HG02759 (cell line): ENCODE measurements around the gene ZNF341.
"Not testable (repeated sequence)": the region's sequence is repeated elsewhere in the genome, so short reads cannot be mapped to it uniquely, and the experiment has no call there.

ENCODE experiments used
- ATAC-seq: cut with Tn5 transposase; IDR thresholded peaks from one replicate; pipeline ENCODE4 v1.9.1; 2021; ENCODE audit warnings: mild to moderate bottlenecking, moderate library complexity; ENCODE audit not compliant: unreplicated experiment

ZNF341 gene

GRCh38 chr20:33728463-33728862 lies 3.3 kb upstream of the ZNF341 start:
- ATAC-seq = no peak

- no peak for ATAC-seq
Measured at GRCh38 chr20:33729101-33729500, 2.7 kb upstream of the ZNF341 start.

DNA sequence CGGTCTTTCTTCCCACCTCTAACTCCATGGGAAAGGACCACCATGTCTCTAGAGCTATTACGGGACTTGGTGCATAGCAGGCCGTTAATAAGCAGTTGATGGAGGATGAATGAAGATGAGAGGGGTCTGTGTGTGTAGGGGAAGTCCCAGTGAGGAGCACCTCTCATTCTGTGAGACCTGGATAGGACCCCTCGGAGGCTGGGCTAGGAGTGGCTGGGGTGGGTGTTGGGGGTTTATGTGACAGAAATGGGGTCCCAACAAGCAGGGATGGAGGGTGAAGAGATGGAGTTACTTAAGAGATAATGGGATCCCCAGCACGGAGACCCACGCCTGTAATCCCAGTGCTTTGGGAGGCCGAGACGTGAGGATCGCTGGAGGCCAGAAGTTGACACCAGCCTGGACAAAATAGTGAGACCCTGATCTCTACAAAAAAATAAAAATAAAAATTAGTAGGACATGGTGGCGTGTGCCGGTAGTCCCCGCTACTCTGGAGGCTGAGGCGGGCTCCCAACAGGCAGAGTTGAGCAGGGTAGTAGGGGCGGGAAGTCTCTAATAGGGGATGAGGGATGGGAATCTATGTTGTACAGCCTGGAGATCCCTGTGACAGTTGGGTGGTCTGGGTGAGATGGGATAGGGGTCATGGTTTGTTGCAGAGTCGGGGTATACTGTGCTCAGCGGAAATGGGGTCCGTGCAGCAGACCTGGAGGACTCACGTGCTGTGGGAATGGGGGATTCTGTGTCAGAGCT lies 677 bp upstream of the ZNF341 start:
- ATAC-seq = no peak

DNA sequence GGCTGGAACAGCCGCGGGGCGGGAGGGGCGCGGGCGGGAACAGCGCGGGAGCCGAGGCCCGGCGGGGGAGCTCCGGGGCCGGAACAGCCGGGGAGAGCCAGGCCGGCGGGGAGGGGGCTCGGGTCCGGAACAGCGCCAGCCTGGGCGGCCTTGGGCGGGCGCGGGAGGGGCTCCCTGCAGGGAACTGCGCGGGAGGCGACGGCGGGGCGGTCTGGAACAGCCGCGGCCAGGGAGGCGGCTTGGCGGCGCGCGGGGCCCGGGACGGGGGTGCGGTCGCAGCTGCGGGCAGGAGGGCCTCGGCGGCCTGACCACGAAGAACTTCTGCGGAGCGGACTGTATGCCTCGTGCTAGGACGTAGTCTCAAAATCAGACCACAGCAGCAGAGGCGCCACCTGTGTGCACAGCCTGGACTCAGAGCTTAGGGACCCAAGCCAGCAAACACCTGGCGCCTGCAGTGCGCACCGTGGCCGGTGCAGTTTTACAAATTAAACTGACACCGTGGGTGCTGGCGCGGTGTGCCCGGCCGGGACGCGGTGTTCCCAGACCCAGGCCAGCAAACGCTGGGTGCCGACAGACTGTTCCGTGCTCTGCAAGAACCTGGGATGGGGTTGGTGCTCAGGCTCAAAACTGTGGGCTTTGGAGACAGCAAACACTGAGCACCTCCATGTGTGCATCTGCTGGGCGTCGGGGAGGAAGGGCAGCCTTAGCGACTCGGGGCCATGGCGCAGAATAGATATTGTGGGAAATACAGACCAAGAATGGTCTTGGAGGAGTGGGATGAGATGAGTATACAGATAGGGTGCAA lies 572 bp downstream of the ZNF341 start:
- ATAC-seq = peak; percentile 65

GRCh38 chr20:33733654-33734576 lies 2.1 kb downstream of the ZNF341 start:
- ATAC-seq = no peak

- no peak for ATAC-seq
Measured at GRCh38 chr20:33736962-33737361, 5.2 kb downstream of the ZNF341 start.

DNA sequence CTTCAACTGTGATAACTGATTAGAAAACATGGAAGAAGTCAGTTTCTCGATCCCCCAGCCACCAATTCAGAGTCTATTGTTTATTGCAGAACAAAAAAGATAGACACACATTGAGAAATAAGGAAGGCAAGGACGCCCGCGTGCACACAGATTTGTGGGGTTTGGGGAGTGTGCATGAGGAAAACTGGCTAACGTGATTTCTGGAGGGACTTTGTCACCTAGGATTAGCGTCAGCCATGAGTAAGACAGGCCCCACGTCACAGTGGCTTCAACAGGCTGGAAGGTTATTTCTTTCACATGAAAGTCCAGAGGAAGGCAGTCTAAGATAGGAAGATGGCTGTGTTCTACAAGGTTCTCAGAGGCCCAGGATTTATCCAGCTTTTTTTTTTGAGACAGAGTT lies 7.7 kb downstream of the ZNF341 start:
- no peak for ATAC-seq

- no peak for ATAC-seq
Measured at GRCh38 chr20:33740189-33740588, 8.4 kb downstream of the ZNF341 start.

GRCh38 chr20:33744181-33744580 lies 12.4 kb downstream of the ZNF341 start:
- no peak for ATAC-seq

GRCh38 chr20:33744773-33745385 lies 13.1 kb downstream of the ZNF341 start:
- ATAC-seq = no peak

DNA sequence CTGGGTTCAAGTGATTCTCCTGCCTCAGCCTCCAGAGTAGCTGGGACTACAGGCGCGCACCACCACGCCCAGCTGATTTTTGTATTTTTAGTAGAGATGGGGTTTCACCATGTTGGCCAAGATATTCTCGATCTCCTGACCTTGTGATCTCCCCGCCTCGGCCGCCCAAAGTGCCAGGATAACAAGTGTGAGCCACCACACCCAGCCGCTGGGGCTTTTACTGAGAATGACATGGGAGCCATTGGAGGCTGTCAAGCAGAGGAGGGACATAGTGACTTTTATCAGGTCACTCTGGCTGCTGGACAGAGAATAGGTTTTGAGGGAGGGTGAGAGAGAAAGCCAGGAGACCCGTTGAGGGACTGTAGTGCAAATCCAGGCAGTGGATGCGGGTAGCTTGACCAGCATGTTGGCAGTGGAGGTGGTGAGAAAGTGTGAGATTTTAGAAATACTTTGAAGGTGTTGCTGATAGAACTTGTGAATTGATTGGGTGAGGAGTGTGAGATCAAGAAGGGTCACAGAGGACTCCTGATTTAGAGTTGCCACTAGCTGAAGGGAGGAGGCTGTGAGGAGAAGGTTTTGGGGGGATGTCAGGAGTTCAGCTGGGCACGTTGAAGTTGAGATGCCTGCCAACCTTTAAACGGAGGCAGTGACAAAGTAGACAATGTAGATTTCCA lies 14.7 kb downstream of the ZNF341 start:
- ATAC-seq = no peak

DNA sequence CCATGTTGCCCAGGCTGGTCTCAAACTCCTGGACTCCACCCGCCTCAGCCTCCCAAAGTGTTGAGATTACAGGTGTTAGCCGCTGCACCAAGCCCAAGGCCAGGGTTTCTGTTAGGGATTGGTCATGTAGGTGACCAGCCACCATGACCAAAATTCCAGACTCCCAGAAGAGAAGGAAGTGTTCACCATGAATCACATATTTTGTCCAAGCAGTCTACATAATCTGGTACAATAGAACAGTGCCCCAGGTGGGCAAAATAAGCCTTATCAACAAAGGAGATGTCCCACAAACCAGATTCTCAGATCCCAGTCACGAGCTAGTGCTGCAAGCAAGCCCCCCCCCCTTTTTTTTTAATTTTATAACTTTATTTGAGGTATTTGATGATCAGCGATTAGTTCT lies 20.0 kb downstream of the ZNF341 start:
- ATAC-seq = no peak

GRCh38 chr20:33753143-33753542 lies 21.3 kb downstream of the ZNF341 start:
- no peak for ATAC-seq

- ATAC-seq = no peak
Measured at GRCh38 chr20:33753763-33754162, 22.0 kb downstream of the ZNF341 start.

- not testable (repeated sequence) for ATAC-seq
Measured at GRCh38 chr20:33755936-33756490, 24.2 kb downstream of the ZNF341 start.

- ATAC-seq = no peak
Measured at GRCh38 chr20:33757046-33757445, 25.2 kb downstream of the ZNF341 start.

DNA sequence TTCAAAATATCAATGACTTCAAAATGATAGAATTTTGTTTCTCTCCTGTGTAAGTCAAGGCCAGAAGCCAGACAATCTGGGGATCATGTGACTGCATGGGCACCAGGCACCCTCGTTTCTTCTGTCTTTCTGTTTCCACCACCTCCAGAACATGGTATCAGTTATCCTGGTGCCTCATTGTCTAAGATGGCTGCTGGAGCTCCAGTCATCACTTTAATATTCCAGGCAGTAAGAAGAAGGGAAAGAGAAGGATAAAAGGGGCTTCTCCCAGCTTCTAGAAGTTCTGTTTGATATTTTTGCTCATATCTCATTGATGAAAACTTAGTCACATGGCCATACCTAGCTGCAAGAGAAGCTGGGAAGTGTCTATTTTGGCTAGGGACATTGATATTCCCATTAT lies 25.7 kb downstream of the ZNF341 start:
- ATAC-seq = no peak

- ATAC-seq = no peak
Measured at GRCh38 chr20:33761698-33762250, 30.0 kb downstream of the ZNF341 start.

- no peak for ATAC-seq
Measured at GRCh38 chr20:33765099-33765498, 33.3 kb downstream of the ZNF341 start.

DNA sequence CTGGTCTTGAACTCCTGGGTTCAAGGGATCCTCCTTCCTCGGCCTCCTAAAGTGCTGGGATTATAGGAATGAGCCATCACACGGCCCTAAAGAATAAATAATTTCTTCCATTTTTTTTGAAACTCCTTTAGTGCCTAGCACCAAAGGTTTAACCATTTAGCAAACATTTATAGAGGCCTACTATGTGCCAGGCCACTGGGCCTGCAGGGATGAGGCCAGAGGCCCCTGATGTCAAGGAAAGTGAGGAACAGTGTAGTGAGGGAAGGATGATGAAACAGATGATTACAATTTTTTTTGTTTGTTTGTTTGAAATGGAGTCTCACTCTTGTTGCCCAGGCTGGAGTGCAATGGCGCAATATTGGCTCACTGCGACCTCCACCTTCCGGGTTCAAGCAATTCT lies 33.8 kb downstream of the ZNF341 start:
- no peak for ATAC-seq
